ENCODE measurements around the gene MINDY4B. TPM values are rescaled to one million over a fixed set of nuclear protein-coding genes. Genes with fewer than 3 reads are reported as not detected.

MINDY4B gene
- total and polyA plus RNA-seq, 11 donors, result 0.56 TPM; not detected in 10

- TF ChIP-seq POLR2A (IDR thresholded peaks at IDR 0.05) (no peak), CTCF (IDR thresholded peaks at IDR 0.05) (no peak)
- Histone ChIP-seq H3K27me3 (no peaks in the 10 kb centered on the region), H3K36me3 (no peaks in the 10 kb centered on the region), H3K27ac (no peak overlapping the region), H3K4me3 (no peak overlapping the region), H3K4me1 (no peaks in the 10 kb centered on the region), H3K9me3 (no peaks in the 10 kb centered on the region)
- ATAC-seq (no peak), DNase-seq (no peak)
- intact Hi-C loops (cut with DNase I), result no loop called here
- WGBS, 4 donors, result 59 to 72% (median 70%) methylated on average over 2 of the region's 2 CpGs
Observed at GRCh38 chr3:150902988-150903387, 2.3 kb downstream of the MINDY4B start.

- Histone ChIP-seq H3K36me3 (no peaks in the 10 kb centered on the region), H3K27ac (no peak overlapping the region), H3K9me3 (no peaks in the 10 kb centered on the region), H3K27me3 (no peaks in the 10 kb centered on the region), H3K4me1 (no peaks in the 10 kb centered on the region), H3K4me3 (no peak overlapping the region)
- ATAC-seq (no peak), DNase-seq (no peak)
- no peak for TF ChIP-seq CTCF (IDR thresholded peaks at IDR 0.05)
- TF ChIP-seq POLR2A (IDR thresholded peaks at IDR 0.05), result no peak
- 83 to 90% (median 85%) methylated on average over 9 to 10 of the region's 10 CpGs for WGBS, 4 donors
- intact Hi-C loops (cut with DNase I), result no loop called here
Observed at GRCh38 chr3:150901793-150902192, 3.4 kb downstream of the MINDY4B start.

GRCh38 chr3:150899141-150899540 lies 6.1 kb downstream of the MINDY4B start:
- WGBS, 4 donors, result 51 to 81% (median 60%) methylated on average over 2 of the region's 2 CpGs
- intact Hi-C loops (cut with DNase I), result no loop called here

GRCh38 chr3:150898046-150898754 lies 7.0 kb downstream of the MINDY4B start:
- 78 to 86% (median 80%) methylated on average over 3 of the region's 3 CpGs for WGBS, 4 donors
- TF ChIP-seq CTCF (IDR thresholded peaks at IDR 0.05) (no peak), POLR2A (IDR thresholded peaks at IDR 0.05) (no peak)
- intact Hi-C loops (cut with DNase I), result no loop called here

More at GRCh38 chr3:150899141-150899540, 6.1 kb downstream of the MINDY4B start:
- ATAC-seq (no peak), DNase-seq (no peak)
- Histone ChIP-seq H3K9me3 (no peaks in the 10 kb centered on the region), H3K4me1 (no peaks in the 10 kb centered on the region), H3K36me3 (no peaks in the 10 kb centered on the region), H3K27ac (no peak overlapping the region), H3K27me3 (no peaks in the 10 kb centered on the region), H3K4me3 (no peak overlapping the region)
- TF ChIP-seq CTCF (IDR thresholded peaks at IDR 0.05) (no peak), POLR2A (IDR thresholded peaks at IDR 0.05) (no peak)

More at GRCh38 chr3:150898046-150898754, 7.0 kb downstream of the MINDY4B start:
- Histone ChIP-seq H3K36me3 (no peaks in the 10 kb centered on the region), H3K4me3 (no peak overlapping the region), H3K27me3 (no peaks in the 10 kb centered on the region), H3K4me1 (no peaks in the 10 kb centered on the region), H3K27ac (no peak overlapping the region), H3K9me3 (no peaks in the 10 kb centered on the region)
- DNase-seq, result no peak
- no peak for ATAC-seq
